SK-MEL-5 (cell line): ENCODE data around the gene SLN. TPM values are rescaled to one million over a fixed set of nuclear protein-coding genes. Genes with fewer than 3 reads are reported as not detected.
"Not testable (repeated sequence)": the region's sequence is repeated elsewhere in the genome, so short reads cannot be mapped to it uniquely, and the experiment has no call there.

ENCODE experiments used
- DNase-seq: peaks from one replicate; pipeline ENCODE4 v3.0.0-alpha.2; 2016; ENCODE audit warnings: low read depth, low spot score
- in situ Hi-C: cut with HindIII; loops from 2 replicates; pipeline ENCODE4 v1.10.0; 2016; ENCODE audit warnings: low sequenced_read_pairs, high pct_unique_total_duplicates, low pct_unique_long_range_greater_than_20kb
- polyA plus RNA-seq, 2 experiments: library from polyadenylated mRNA; depleted of rRNA; stranded (reverse); fragments of >200 nt; gene quantifications; 2 replicates each; pipeline ENCODE4 v1.2.3, GENCODE V29; 2015
- total RNA-seq: library from RNA; depleted of rRNA; stranded (reverse); fragments of >200 nt; shearing (Covaris generic); gene quantifications from 2 replicates; pipeline ENCODE4 v1.2.3, GENCODE V29; 2014; rRNA removed

SLN gene
- total RNA-seq, result not detected in 2 replicates
- polyA plus RNA-seq (2015; cell fraction: cytosol; rRNA removed), result not detected in 2 replicates
- not detected in 2 replicates for polyA plus RNA-seq (2015; cell fraction: nucleus; rRNA removed)

GRCh38 chr11:107711861-107712755 lies at the start of gene SLN:
TSS of gene SLN (minus strand) at chr11:107712056.
- in situ Hi-C loops, result no loop called here
- DNase-seq, result no peak

- DNase-seq, in situ Hi-C loops: not testable (repeated sequence)
These were observed 47.0 kb upstream of the SLN start for GRCh38 chr11:107758719-107759355.

GRCh38 chr11:107757661-107758060 lies 45.8 kb upstream of the SLN start:
- in situ Hi-C loops, result no loop called here
- DNase-seq, result no peak

- DNase-seq, result peak; percentile 46
- in situ Hi-C loops, result no loop called here
These were observed 44.7 kb upstream of the SLN start for GRCh38 chr11:107756553-107756952.

- in situ Hi-C loops, result no loop called here
- no peak for DNase-seq
These were observed 41.3 kb upstream of the SLN start for GRCh38 chr11:107752949-107753822.

GRCh38 chr11:107752508-107752907 lies 40.7 kb upstream of the SLN start:
- in situ Hi-C loops, result no loop called here
- DNase-seq, result no peak

- in situ Hi-C loops, result no loop called here
- no peak for DNase-seq
These were observed 39.2 kb upstream of the SLN start for GRCh38 chr11:107751082-107751481.

- DNase-seq, result no peak
- in situ Hi-C loops, result no loop called here
These were observed 38.5 kb upstream of the SLN start for GRCh38 chr11:107750313-107750712.

GRCh38 chr11:107747622-107748021 lies 35.8 kb upstream of the SLN start:
- no peak for DNase-seq
- in situ Hi-C loops, result no loop called here

- DNase-seq, result no peak
- in situ Hi-C loops, result no loop called here
These were observed 32.9 kb upstream of the SLN start for GRCh38 chr11:107744736-107745135.

GRCh38 chr11:107743191-107743590 lies 31.3 kb upstream of the SLN start:
- in situ Hi-C loops, result no loop called here
- DNase-seq, result no peak

GRCh38 chr11:107741044-107741823 lies 29.4 kb upstream of the SLN start:
- in situ Hi-C loops, result no loop called here
- peak; percentile 58 for DNase-seq

GRCh38 chr11:107740271-107740670 lies 28.4 kb upstream of the SLN start:
- in situ Hi-C loops, result no loop called here

GRCh38 chr11:107736546-107736945 lies 24.7 kb upstream of the SLN start:
- no peak for DNase-seq
- in situ Hi-C loops, result no loop called here

More at GRCh38 chr11:107740271-107740670, 28.4 kb upstream of the SLN start:
- DNase-seq, result no peak

GRCh38 chr11:107733518-107733917 lies 21.7 kb upstream of the SLN start:
- in situ Hi-C loops, result no loop called here
- no peak for DNase-seq

GRCh38 chr11:107732689-107733051 lies 20.8 kb upstream of the SLN start:
- in situ Hi-C loops, result no loop called here
- no peak for DNase-seq
